VCaP (cell line): ENCODE measurements around the gene PHF19.

Experiments
- H3K27ac ChIP-seq: fragments of 450-650 bp; 2 replicates; pipeline ENCODE4 v1.5.1; 2017
- CTCF ChIP-seq: fragments of 450-650 bp; conservative IDR thresholded peaks from 2 replicates; pipeline ENCODE4 v1.5.1; 2017; ENCODE audit warnings: mild to moderate bottlenecking, moderate library complexity

PHF19 gene

GRCh38 chr9:120845255-120845654 lies 31.7 kb downstream of the PHF19 start:
- no peak overlapping the region for H3K27ac ChIP-seq
- TF ChIP-seq CTCF: no peak

GRCh38 chr9:120842685-120843485 lies 34.1 kb downstream of the PHF19 start, which contains the start of gene PSMD5:
TSS of gene PSMD5 (minus strand) at chr9:120842922. CDS start at chr9:120842909, 13 bp downstream.
- no peak for TF ChIP-seq CTCF
- peak within 1 kb of the TSS; percentile 83 for H3K27ac ChIP-seq

GRCh38 chr9:120841930-120842684 lies 34.9 kb downstream of the PHF19 start:
- peak overlapping the region; percentile 83 for H3K27ac ChIP-seq
- no peak for TF ChIP-seq CTCF

- TF ChIP-seq CTCF: no peak
- H3K27ac ChIP-seq: no peak overlapping the region
Measured at GRCh38 chr9:120839146-120839545, 37.8 kb downstream of the PHF19 start.

- H3K27ac ChIP-seq: no peak overlapping the region
- no peak for TF ChIP-seq CTCF
Measured at GRCh38 chr9:120837921-120838320, 39.1 kb downstream of the PHF19 start.

- H3K27ac ChIP-seq: peak overlapping the region; percentile 76
- TF ChIP-seq CTCF: no peak
Measured at GRCh38 chr9:120833325-120833724, 43.7 kb downstream of the PHF19 start.

GRCh38 chr9:120832807-120833206 lies 44.2 kb downstream of the PHF19 start:
- H3K27ac ChIP-seq: peak overlapping the region; percentile 76
- TF ChIP-seq CTCF: no peak
